ENCODE data around the gene ZFHX3. TPM values are rescaled to one million over a fixed set of nuclear protein-coding genes. Genes with fewer than 3 reads are reported as not detected.

The ZFHX3 gene
- total RNA-seq, 1 donor from 2014 or later = 3.2 TPM

DNA sequence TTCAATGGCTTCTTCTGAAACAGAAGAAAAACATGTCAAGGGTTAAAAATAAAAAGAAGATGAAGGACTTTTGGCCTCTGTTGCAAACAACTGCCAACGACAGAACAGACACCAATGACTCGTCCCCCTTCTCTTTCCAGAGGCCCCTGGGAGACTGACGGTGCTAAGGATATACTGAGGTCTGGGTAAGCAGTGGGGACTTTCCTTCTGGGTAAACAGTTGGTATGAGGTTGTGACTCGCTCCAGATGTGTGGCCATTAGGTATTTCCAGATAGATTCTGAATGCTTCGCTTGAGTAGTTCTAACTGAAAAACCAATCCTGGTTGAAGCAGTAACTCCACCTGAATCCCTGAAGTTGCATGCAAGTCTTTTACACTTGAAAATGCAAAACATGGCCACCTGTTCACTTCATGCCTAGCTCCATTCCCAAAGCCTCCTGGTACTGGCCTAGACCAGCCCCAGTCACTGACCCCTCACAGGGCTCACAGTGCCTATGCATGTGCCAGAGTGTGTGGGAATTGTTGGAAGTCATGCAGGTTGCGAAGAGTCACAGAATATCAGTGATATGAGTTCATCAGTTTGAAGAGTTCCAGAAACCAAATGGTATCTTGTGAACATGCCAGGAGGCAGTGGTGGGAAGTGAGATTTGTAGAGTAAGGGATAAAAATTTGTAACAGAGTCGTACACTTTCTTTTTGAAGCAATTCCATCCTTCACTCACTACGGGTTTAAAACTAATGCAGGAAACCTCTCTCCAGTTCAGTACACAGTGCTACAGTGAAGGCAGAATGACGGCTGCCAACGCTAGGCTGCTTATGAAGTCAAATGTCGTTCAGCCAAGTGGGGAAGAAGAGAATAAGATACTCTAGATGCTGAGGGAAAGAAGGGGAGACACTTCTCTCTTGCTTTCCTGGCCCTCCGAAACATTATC lies 217.8 kb downstream of the ZFHX3 start:
- no peak for DNase-seq (ENCODE audit: low read depth, low spot score)

DNA sequence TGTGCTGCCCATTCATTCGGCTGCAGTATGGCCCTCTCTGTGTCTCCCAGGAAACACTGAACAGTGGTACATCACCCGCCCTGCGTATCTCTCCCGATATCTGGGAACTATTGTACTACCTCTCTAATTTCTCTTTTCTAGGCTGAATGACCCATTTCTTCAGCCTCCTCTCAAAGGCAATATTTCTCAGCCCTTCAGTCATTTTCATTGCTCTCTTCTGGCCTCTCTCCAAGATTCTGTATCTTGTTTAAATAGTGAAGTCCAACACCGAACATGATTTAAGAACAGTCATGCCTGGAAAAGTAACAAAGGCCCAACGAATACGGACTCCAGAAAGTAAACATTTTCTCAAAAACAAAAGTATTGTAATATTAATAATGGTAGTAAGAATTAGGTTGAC lies 220.1 kb downstream of the ZFHX3 start:
- no peak for DNase-seq (ENCODE audit: low read depth, low spot score)

DNA sequence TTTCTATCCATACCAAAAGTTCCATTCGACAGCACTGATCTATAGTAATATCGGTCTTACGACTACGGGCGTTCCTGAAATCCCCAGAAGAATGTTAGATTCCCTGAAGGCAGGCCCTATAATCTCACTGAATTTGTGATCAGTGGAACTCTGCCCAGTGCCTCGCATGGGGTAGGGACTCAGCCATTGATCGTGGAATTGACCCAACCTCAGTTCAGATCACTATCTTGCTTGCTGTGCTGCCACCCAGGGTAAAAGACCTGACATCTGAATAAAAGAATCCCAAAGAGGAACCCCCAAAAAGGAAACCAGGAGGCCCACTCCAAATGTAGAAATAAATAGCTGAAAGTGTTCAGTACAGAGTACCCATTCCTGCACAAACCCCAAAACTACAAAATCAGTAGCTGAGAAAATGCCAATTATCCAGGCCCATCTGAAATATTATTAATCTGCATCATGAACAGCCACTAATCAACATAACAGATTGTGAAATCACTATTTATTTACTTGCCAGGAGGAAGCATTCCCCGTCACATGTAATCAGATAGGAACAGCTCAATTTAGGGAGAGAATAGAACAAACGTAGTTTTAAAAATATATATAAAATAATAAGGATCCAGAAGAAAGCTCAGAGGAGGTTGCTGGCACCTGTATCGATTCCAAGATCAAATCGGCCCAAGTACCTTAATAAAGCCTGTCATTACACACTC lies 221.9 kb downstream of the ZFHX3 start:
- no peak for DNase-seq (ENCODE audit: low read depth, low spot score)

DNA sequence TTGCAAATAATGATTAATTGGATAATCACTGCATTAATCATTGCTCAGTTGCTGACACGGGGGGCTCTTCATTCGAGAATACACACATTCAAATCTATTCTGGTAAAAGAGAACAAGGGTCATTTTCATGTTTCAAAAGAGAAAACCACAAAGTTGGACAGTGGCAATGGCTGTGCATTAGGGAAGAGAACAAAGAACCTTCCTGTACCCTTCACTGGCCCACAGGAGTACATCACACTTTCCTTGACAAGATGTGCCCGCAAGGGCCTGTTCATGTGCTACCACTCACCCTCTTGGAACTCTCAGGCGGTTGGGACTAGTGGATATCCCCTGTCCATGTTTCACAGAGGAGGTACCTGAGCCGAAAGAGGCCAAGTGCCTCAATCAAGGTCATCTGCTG lies 223.2 kb downstream of the ZFHX3 start:
- DNase-seq (ENCODE audit: low read depth, low spot score) = no peak

DNA sequence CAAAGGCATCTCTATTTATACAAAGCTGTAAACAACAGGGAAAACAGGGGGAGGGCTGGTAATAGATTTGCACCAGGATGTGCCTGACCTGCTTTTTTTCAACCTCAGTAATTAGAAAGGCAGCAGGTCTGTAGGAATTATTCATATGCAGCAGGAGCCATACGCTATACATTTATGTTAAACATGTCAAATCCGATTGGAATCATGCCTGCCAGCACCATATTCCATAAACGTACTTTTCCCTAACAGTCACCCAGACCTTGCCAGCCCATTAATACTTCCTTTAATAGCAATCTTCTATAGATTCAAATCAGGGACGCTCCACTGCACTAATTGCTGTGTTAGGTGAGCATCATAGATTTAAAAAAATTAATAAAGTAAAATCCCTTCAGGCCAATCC lies 223.9 kb downstream of the ZFHX3 start:
- no peak for DNase-seq (ENCODE audit: low read depth, low spot score)

DNA sequence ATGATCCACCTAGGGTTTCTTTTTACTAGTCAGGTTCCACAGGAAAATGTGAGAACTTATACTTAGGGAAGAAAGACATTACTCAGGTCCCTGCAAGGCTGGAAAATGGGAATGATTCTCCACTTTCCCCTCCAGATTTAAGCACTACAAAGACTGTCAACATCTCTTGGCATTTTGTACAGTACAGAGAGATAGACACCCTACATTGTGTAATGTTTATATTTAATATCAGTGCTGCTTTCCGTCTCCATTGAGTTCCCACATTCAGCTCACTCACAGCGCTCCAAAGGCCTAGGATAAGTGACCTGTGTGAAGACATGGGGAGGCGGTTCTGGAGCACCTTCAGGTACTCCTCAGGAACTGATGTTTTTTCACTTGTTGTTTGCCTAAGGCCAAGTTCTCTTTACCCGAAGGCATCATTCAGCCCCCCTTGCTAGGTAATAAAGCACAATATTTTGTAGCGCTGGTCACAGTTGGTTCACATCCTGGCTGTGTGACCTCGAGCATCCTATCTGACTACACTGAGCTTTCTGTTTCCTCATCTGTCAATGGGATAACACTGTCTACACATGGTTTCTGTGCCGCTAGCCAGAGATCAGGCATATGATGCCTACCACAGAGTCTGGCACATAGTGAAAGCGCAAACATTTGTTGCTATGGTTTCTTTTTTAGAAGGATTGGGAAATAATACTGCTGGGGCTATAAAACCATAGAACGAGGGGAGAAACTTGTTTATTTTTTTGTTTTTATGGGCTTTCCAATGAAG lies 226.6 kb downstream of the ZFHX3 start:
- no peak for DNase-seq (ENCODE audit: low read depth, low spot score)

DNA sequence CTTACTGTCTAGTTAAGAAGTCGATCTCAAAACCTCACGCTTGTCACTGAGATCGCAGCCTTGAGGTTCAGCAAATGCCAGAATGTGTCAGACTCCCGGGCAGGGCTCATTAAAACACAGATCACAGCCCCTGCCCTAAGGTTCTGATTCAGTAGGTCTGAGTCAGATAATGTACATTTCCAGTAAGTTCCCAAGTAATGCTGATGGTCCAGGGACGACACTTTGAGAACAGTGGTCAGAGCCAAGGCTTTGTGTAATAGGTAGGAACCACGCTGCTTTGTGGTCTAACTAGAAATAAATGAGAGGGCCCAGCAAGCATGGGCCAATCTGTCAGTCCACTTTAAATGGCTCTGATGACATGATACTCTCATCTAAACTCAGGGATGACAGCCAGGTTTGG lies 228.6 kb downstream of the ZFHX3 start:
- DNase-seq (ENCODE audit: low read depth, low spot score) = no peak

DNA sequence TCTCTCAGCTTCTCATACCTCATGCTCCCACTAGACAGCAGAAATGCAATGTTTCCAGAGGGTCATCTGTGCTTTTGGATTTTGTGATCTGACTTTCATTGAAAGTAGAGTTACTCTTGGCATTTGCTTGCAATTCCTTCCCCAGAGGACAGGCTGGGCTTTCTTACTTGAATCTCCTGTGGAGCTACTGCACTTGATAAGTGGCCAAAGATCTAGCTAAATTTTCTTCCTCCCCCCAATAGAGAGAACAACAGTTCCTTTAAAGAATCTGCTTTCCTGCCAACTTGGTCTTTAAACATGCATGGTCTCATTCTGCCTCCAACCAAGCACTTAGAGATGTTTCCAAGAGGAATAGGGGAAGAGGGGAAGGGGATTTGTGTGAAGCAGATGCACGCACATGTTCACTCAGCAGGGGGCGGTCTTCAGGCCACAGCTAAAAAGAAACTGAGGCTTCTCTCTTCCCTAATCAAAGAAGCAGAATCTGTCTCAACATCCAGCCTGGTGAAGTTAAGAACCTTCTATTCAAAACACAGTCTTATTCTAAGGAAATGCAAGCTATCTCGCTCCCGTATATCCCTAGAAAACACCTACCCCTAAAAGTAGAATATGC lies 229.6 kb downstream of the ZFHX3 start:
- no peak for DNase-seq (ENCODE audit: low read depth, low spot score)

DNA sequence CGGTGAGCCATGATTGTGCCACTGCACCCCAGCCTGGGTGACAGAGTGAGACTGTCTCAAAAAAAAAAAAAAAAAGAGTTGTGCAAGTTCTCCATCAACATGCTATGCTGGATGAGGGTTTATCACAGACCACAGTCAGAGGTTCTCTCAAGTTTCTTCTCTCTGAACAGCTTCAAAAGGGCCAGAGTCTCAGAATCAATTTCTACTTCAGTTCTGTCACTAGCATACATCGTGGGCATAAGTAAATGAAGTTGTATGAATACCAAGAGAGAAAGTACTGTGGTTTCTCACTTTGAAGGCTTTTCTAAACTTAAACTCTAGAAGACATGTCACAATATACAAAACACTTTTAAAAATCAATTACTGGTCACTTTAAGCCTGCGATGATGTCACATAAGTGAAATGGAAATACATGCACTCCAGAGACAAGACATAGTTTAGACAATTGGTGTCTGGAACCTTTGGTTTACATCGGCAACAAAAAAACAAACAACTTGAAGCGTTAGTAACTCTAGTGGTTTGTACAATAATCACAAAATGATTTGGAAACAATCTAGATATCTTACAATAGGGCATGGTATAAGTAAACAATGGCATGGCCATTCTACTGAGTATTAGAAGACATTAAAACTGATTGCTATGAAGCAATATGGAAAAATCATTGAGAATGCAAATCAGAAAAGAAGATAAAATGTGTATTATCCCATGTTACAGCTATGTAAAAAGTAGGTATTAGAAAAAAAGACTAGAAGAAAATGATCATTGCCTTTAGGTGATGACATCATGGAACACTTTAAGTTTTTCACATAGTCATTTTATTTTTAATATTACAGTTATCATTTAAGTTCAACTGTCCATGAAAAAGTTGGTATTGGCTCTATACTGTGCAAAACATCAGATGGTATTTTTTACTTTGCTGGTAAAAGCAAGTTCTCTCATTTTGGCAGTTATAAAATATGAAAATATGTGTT lies 232.3 kb downstream of the ZFHX3 start:
- no peak for DNase-seq (ENCODE audit: low read depth, low spot score)

DNA sequence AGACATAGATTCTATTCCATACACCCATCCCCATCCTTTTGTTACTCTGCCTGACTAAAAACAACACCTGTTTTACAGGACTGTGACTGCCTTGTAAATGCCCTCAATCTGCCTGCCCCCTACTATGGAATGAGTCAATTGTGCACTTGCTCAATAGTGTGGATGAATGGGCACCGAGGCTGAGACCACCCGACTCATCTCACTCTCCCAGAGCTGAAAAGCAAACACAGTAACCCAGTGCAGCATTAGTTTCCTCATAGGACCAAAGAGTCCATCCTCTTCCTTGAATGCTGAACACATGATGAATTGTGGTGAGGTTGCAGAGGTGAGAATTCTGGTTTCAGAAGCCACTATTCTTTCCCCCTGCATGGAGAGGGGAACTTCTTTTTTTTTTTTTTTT lies 233.7 kb downstream of the ZFHX3 start:
- no peak for DNase-seq (ENCODE audit: low read depth, low spot score)

DNA sequence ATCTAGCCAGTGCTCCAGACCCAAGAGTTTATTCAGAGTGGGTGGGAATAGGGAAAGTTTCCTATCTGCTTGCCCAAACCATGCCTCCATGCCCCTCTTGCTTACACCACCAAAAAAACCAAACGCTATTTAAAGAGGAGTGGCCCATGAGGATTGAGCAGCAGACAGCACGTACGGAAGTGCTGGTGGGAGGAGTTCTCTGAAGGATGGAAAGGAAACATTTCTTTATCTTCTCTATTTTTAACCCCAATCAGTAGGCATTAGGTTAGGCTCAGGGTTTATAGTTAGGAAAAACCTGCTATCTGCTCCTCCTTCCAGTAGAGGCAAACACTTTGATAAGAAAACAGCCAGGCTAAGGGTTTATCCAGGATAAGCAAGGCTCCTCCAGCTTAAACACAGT lies 235.3 kb downstream of the ZFHX3 start:
- DNase-seq (ENCODE audit: low read depth, low spot score) = no peak

DNA sequence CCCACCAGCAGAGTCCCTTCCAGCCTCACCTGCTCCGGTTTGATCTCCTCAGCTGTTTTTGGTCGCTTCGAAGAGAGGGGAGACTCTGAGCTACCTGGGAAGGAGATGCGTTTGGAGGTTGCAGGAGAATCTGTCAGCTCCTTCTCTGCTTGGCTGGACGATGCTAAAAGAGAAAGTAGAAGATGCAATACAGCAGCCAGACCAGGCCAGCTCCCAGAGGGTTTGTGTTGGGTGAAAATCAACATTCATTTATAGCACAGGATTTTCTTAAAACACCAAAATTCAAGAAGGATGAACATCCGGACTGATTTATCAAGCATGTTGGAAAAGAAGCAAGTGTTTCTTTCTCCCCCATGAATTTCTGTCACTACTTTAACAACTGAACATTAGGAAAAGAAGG lies 236.1 kb downstream of the ZFHX3 start:
- no peak for DNase-seq (ENCODE audit: low read depth, low spot score)

DNA sequence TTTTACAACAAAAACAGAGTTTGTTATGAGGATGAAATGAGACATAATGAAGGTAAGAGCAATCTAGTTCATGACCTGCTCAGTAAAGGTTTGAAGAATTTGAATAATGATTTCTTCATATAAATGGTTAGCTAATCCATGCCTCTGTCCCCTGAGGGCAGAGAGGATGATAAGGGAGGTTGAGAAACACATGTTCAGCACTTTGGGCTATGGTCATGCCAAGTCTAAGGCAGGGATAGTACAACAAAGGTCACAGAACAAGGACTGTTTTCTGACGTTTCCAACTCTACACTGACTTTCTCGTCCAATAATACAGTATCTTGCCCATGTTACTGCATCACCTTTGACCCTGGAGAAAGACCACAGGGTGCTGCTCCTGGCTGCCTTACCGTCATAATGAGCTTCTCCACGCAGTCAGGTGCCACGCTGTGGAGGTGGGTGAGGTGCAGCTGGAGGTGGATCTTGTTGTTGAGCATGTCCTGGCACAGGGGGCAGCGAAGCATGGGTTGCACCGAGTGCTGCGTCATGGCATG lies 236.7 kb downstream of the ZFHX3 start:
- DNase-seq (ENCODE audit: low read depth, low spot score) = no peak

DNA sequence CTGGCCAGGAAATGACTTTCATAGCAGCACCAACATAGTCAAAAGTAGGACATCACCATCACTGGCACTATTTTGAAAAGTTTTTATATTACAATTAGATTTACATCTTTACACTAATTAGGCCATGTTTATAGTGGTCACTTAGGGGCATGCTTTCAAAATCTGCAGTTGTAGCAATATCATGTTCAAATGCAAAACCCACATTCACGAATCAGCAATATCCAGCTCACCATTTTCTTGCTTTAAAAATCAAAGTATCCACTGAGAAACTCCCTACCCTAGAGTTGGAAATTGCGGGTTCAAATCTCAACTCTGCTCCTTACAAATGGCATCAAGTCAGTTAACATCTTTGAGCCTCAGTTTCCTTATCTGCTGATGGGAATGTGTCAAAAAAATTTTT lies 237.4 kb downstream of the ZFHX3 start:
- DNase-seq (ENCODE audit: low read depth, low spot score) = no peak

DNA sequence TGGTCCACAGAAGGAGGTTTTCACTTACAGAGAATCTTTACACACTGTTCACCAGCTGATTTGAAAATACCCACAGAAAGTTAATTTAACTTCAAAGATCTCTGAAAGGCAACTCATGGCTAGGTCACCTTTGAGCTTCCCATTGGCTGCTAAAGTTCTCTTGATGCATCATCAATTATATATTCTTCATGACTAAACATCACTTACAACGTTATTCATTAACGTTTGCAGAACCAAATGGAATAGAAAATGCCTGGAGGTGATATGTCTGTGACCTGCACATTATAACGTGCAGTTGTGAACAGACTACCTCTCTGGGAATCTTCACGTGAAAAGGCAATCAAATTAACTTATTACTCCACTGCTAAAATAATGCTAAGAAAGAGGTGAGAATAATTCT lies 238.5 kb downstream of the ZFHX3 start:
- no peak for DNase-seq (ENCODE audit: low read depth, low spot score)

DNA sequence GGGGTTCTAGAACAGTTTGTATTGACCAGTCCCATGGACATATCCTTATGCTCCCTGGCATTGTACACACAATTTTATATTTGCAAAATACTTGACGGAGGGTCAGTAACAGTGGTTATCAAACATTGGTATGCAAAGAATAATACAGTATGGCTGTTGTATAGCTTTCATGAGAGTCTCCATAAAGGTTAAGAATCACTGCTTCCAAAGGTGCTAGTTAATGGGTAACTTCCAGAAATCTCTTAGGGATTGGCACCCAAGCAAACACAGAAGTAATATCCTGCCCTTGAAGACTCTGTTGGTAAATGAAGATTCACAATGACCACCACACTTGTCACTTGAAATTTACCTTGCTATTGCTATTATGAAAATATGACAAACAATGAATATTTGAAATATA lies 239.2 kb downstream of the ZFHX3 start:
- DNase-seq (ENCODE audit: low read depth, low spot score) = no peak

DNA sequence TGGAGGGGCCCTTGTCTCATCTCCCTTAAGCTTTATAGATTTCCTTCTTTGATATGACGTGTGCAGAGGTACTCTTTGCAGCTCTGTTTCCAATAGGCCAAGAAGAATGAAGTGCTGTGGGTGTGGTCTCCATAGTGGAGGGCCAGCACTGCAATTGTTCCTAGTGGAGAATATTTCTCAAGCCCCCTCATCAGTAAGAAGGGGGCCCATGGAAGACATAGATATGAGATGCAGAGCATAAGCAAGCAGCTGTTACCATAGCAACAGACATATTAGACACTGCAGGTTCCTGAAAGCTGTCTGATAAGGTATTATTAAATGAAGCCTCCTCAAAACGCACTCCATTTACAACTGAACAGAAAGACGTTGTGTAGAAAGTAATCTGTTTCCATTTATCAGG lies 240.7 kb downstream of the ZFHX3 start:
- DNase-seq (ENCODE audit: low read depth, low spot score) = no peak

DNA sequence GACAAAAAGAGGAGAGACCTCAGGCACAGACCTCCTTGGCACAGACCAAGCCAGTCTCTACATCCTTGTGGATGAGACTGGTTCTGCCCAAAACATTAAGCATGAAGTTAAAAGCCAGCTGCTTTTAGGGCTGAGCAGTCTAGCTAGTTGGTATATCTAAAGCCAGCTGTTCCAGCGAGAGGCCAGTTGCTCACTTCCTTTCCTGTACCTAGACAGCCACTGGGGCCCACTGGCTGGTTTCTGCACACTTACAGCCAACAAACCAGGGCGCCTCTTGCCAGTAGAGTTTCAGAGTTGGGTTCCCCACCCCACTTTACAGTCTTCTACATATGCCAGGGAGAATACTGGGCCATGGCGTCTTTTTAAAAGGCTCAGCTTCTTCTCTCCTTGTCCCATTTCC lies 242.4 kb downstream of the ZFHX3 start:
- no peak for DNase-seq (ENCODE audit: low read depth, low spot score)

DNA sequence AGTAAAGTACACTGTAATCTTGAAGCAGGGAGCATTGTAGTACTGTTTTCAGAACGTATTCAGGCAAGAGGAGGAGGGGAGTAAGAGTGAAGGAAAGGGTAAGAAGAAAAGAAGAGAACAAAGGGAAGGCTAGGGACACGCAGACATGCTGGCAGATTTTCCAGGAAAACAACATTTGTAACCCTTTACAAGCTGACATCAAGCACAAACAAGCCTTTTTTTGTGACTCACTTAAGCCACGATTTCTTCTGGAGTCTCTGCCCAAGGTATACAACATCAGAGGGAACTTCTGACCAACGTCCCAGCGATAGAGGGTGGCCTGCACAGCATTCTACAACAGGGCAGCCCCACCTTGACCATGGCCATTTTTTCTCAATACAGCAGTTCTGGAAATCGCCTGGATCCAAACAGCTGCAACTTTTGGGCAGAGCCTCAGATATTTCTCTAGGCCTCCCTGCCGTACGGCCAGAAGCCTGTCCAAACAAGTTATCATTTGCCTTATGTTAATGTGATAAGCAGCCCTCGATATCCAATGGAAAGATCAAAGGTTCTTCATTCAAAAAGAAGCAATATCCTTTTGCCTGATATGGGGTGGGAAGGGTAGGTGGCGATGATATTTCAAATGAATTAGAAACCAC lies 247.3 kb downstream of the ZFHX3 start:
- DNase-seq (ENCODE audit: low read depth, low spot score) = no peak

DNA sequence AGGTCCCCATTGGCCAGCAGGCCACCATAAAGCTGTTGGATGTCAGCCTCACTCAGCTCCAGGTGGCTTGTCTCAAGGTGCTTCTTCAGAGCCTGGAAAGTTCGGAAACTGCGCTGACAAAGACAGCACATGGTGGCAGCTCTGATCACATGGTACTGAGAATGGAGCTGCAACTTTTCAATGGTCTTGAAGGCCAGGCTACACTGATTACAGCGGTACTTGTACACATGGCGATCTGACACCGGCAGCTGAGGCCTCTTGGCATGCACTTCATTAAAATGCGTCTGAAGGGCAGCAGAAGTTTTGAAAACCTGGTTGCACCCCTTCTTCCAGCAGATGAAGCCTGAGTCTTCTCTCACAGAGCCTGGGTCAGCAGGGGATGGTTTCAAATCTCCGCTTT lies 249.7 kb downstream of the ZFHX3 start:
- no peak for DNase-seq (ENCODE audit: low read depth, low spot score)

Data from pulmonary artery endothelial cell (primary cell).